OCI-LY7 (cell line): Measurements from ENCODE around the gene CLCA4. TPM values are rescaled to one million over a fixed set of nuclear protein-coding genes. Genes with fewer than 3 reads are reported as not detected.

Experiments
- BruUV-seq: library from RNA; stranded (reverse); fragments of 400-500 nt; replicated peaks from 2 replicates; lab custom pipeline; 2021; lab: Mats Ljungman, UMichigan
- CTCF ChIA-PET: fragments of 300-600 bp; sonication (Branson Sonifier 250); formaldehyde crosslinking; loops from one replicate; lab custom pipeline; 2022; ENCODE audit warnings: antibody characterized with exemption; ENCODE audit not compliant: unreplicated experiment; lab: Charles Lee
- POLR2A ChIA-PET: fragments of 300-600 bp; sonication (Branson Sonifier 250); formaldehyde crosslinking; loops from one replicate; lab custom pipeline; 2022; ENCODE audit warnings: antibody characterized with exemption; lab: Charles Lee
- DNase-seq: peaks from one replicate; pipeline ENCODE4 v3.0.0-alpha.2; 2015; ENCODE audit warnings: low spot score
- H2AFZ ChIP-seq: fragments of 200-600 bp; sonication (generic), shearing (Covaris generic); 2 replicates; pipeline ENCODE4 v1.6.1; 2014; ENCODE audit warnings: mild to moderate bottlenecking, antibody characterized with exemption, low read length, moderate library complexity
- H3K27ac ChIP-seq: fragments of 200-600 bp; sonication (generic); 2 replicates; pipeline ENCODE4 v1.5.1; 2014; ENCODE audit warnings: mixed run types, low read depth, mild to moderate bottlenecking, moderate library complexity, low read length, inconsistent platforms; ENCODE audit not compliant: poor library complexity, severe bottlenecking
- H3K36me3 ChIP-seq: fragments of 200-600 bp; sonication (generic); 2 replicates; pipeline ENCODE4 v1.6.1; 2014; ENCODE audit warnings: mild to moderate bottlenecking, antibody characterized with exemption, low read length, moderate library complexity, mixed read lengths; ENCODE audit not compliant: insufficient read depth
- H3K4me1 ChIP-seq: fragments of 200-600 bp; sonication (generic); 2 replicates; pipeline ENCODE4 v1.5.1; 2014; ENCODE audit warnings: mild to moderate bottlenecking, low read length; ENCODE audit not compliant: insufficient read depth, poor library complexity, severe bottlenecking
- H3K4me2 ChIP-seq: fragments of 200-600 bp; sonication (generic); 2 replicates; pipeline ENCODE4 v1.6.1; 2014; ENCODE audit warnings: mild to moderate bottlenecking, low read length
- H3K4me3 ChIP-seq: fragments of 200-600 bp; sonication (generic); 2 replicates; pipeline ENCODE4 v1.5.1; 2014; ENCODE audit warnings: mild to moderate bottlenecking, low read depth, low read length; ENCODE audit not compliant: poor library complexity, severe bottlenecking
- H3K79me2 ChIP-seq: fragments of 200-600 bp; sonication (generic); 2 replicates; pipeline ENCODE4 v1.6.1; 2016; ENCODE audit warnings: low read depth, mild to moderate bottlenecking, low read length, moderate library complexity, mixed read lengths; ENCODE audit not compliant: insufficient read depth
- H3K9me2 ChIP-seq: fragments of 200-600 bp; sonication (generic); 2 replicates; pipeline ENCODE4 v1.6.1; 2016; ENCODE audit warnings: mild to moderate bottlenecking, low read length, mixed read lengths; ENCODE audit not compliant: insufficient read depth
- H3K9me3 ChIP-seq: fragments of 200-600 bp; sonication (generic); 2 replicates; pipeline ENCODE4 v1.6.1; 2014; ENCODE audit warnings: mild to moderate bottlenecking, mixed run types, low read length, mixed read lengths
- H4K20me1 ChIP-seq: fragments of 200-600 bp; sonication (generic); 2 replicates; pipeline ENCODE4 v1.6.1; 2014; ENCODE audit warnings: mild to moderate bottlenecking, antibody characterized with exemption, low read length, moderate library complexity, mixed read lengths; ENCODE audit not compliant: insufficient read depth
- EZH2phosphoT487 ChIP-seq: fragments of 200-600 bp; sonication (generic); IDR thresholded peaks from 2 replicates; pipeline ENCODE4 v1.6.1; 2018; ENCODE audit warnings: low read depth, borderline replicate concordance, mild to moderate bottlenecking, mixed run types, antibody characterized with exemption, low read length, moderate library complexity, mixed read lengths
- intact Hi-C: fragments of 100-400 bp; cut with micrococcal nuclease; formaldehyde crosslinking; loops from one replicate; pipeline ENCODE4 v1.10.0; 2022; ENCODE audit not compliant: unreplicated experiment
- total RNA-seq, 2 experiments: library from RNA; depleted of rRNA in 1 of 2; stranded (reverse); fragments of >200 nt in 1 of 2; shearing (Covaris generic) in 1 of 2; gene quantifications; 2 replicates each; pipeline ENCODE4 v1.2.3, GENCODE V29; 2014 to 2022
- TF ChIP-seq, protein P1 (sequence below): fragments of 200-600 bp; sonication (generic); conservative IDR thresholded peaks from 2 replicates; pipeline ENCODE4 v1.5.1; 2014; ENCODE audit warnings: mild to moderate bottlenecking, antibody characterized with exemption, low read length, moderate library complexity, mixed read lengths

Gene CLCA4
- total RNA-seq, 2 experiments from 2014 or later = not detected

- no peaks in the 10 kb centered on the region for H3K9me3 ChIP-seq
- no peaks in the 10 kb centered on the region for H3K79me2 ChIP-seq
- CTCF ChIA-PET = no interaction called here
- H3K4me3 ChIP-seq = no peak overlapping the region
- POLR2A ChIA-PET = no interaction called here
- no peaks in the 10 kb centered on the region for H3K4me1 ChIP-seq
- H3K9me2 ChIP-seq = no peaks in the 10 kb centered on the region
- BruUV-seq = no TSS peak
- H2AFZ ChIP-seq = no peak overlapping the region
- intact Hi-C loops = no loop called here
- no peak overlapping the region for H3K27ac ChIP-seq
- no peak for DNase-seq
- H3K36me3 ChIP-seq = no peaks in the 10 kb centered on the region
- H4K20me1 ChIP-seq = no peaks in the 10 kb centered on the region
- H3K4me2 ChIP-seq = no peak overlapping the region
- TF ChIP-seq EZH2phosphoT487 = no peak
These were observed 19.6 kb upstream of the CLCA4 start for GRCh38 chr1:86527306-86527705.

GRCh38 chr1:86530211-86530845 lies 16.6 kb upstream of the CLCA4 start:
- ChIA-PET CTCF (no interaction called here), POLR2A (interaction anchor here (0.6 kb wide), 1 partner anchor 183 kb away, joined by 4 read pairs; no protein-coding TSS in a partner anchor)
- no TSS peak for BruUV-seq

GRCh38 chr1:86537928-86538695 lies 8.8 kb upstream of the CLCA4 start:
- H3K4me3 ChIP-seq = no peak overlapping the region
- H3K79me2 ChIP-seq = no peaks in the 10 kb centered on the region
- ChIA-PET CTCF (no interaction called here), POLR2A (no interaction called here)
- no peaks in the 10 kb centered on the region for H3K36me3 ChIP-seq
- no peak for DNase-seq
- no peaks in the 10 kb centered on the region for H3K9me2 ChIP-seq
- no peaks in the 10 kb centered on the region for H3K4me1 ChIP-seq
- TF ChIP-seq, protein P1, sequence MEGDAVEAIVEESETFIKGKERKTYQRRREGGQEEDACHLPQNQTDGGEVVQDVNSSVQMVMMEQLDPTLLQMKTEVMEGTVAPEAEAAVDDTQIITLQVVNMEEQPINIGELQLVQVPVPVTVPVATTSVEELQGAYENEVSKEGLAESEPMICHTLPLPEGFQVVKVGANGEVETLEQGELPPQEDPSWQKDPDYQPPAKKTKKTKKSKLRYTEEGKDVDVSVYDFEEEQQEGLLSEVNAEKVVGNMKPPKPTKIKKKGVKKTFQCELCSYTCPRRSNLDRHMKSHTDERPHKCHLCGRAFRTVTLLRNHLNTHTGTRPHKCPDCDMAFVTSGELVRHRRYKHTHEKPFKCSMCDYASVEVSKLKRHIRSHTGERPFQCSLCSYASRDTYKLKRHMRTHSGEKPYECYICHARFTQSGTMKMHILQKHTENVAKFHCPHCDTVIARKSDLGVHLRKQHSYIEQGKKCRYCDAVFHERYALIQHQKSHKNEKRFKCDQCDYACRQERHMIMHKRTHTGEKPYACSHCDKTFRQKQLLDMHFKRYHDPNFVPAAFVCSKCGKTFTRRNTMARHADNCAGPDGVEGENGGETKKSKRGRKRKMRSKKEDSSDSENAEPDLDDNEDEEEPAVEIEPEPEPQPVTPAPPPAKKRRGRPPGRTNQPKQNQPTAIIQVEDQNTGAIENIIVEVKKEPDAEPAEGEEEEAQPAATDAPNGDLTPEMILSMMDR = no peak
- TF ChIP-seq EZH2phosphoT487 = no peak
- intact Hi-C loops = no loop called here
- no peak overlapping the region for H2AFZ ChIP-seq
- H3K27ac ChIP-seq = no peak overlapping the region
- no peaks in the 10 kb centered on the region for H3K9me3 ChIP-seq
- H4K20me1 ChIP-seq = no peaks in the 10 kb centered on the region
- H3K4me2 ChIP-seq = no peak overlapping the region
- BruUV-seq = no TSS peak

More at GRCh38 chr1:86530211-86530845, 16.6 kb upstream of the CLCA4 start:
- no peak overlapping the region for H3K4me3 ChIP-seq
- H3K36me3 ChIP-seq = no peaks in the 10 kb centered on the region
- no peak overlapping the region for H3K4me2 ChIP-seq
- no peak for DNase-seq
- no peaks in the 10 kb centered on the region for H3K4me1 ChIP-seq
- H3K9me2 ChIP-seq = no peaks in the 10 kb centered on the region
- TF ChIP-seq, protein P1 = no peak
- no peak for TF ChIP-seq EZH2phosphoT487
- no peaks in the 10 kb centered on the region for H3K9me3 ChIP-seq
- no peak overlapping the region for H2AFZ ChIP-seq
- intact Hi-C loops = no loop called here
- H4K20me1 ChIP-seq = no peaks in the 10 kb centered on the region
- H3K79me2 ChIP-seq = no peaks in the 10 kb centered on the region
- no peak overlapping the region for H3K27ac ChIP-seq
